Activated T-cell treated with anti-CD3 and anti-CD28 coated beads for 24 hours (primary cell): ENCODE measurements around the gene HHLA2.

Experiments used
- DNase-seq: peaks from one replicate; pipeline ENCODE4 v3.0.0-alpha.2; 2020; ENCODE audit warnings: low read depth

Gene HHLA2

GRCh38 chr3:108394016-108394415 lies 97.7 kb downstream of the HHLA2 start:
- no peak for DNase-seq

GRCh38 chr3:108394563-108394962 lies 98.2 kb downstream of the HHLA2 start:
- DNase-seq, result no peak

GRCh38 chr3:108396336-108396735 lies 100.0 kb downstream of the HHLA2 start:
- DNase-seq, result no peak

GRCh38 chr3:108398510-108398909 lies 102.2 kb downstream of the HHLA2 start:
- no peak for DNase-seq

- DNase-seq, result no peak
Measured at GRCh38 chr3:108401836-108402235, 105.5 kb downstream of the HHLA2 start.

GRCh38 chr3:108403198-108403597 lies 106.8 kb downstream of the HHLA2 start:
- DNase-seq, result no peak

GRCh38 chr3:108403686-108404345 lies 107.5 kb downstream of the HHLA2 start:
- no peak for DNase-seq

- DNase-seq, result no peak
Measured at GRCh38 chr3:108404368-108404767, 108.0 kb downstream of the HHLA2 start.

- DNase-seq, result no peak
Measured at GRCh38 chr3:108406063-108406660, 109.8 kb downstream of the HHLA2 start.

- no peak for DNase-seq
Measured at GRCh38 chr3:108406661-108407206, 110.4 kb downstream of the HHLA2 start.

- DNase-seq, result no peak
Measured at GRCh38 chr3:108407886-108408285, 111.5 kb downstream of the HHLA2 start.

- DNase-seq, result no peak
Measured at GRCh38 chr3:108408883-108409799, 112.8 kb downstream of the HHLA2 start.

GRCh38 chr3:108409800-108410178 lies 113.4 kb downstream of the HHLA2 start:
- DNase-seq, result no peak

- DNase-seq, result no peak
Measured at GRCh38 chr3:108410531-108410984, 114.2 kb downstream of the HHLA2 start.

GRCh38 chr3:108412121-108412750 lies 115.9 kb downstream of the HHLA2 start:
- no peak for DNase-seq

GRCh38 chr3:108414007-108414406 lies 117.7 kb downstream of the HHLA2 start:
- no peak for DNase-seq

GRCh38 chr3:108415661-108416060 lies 119.3 kb downstream of the HHLA2 start:
- no peak for DNase-seq

- DNase-seq, result no peak
Measured at GRCh38 chr3:108416111-108416869, 119.9 kb downstream of the HHLA2 start.

GRCh38 chr3:108420926-108421325 lies 124.6 kb downstream of the HHLA2 start:
- no peak for DNase-seq
